ENCODE measurements around the gene DNM2.
"Not testable (repeated sequence)": the region's sequence is repeated elsewhere in the genome, so short reads cannot be mapped to it uniquely, and the experiment has no call there.

The DNM2 gene

GRCh38 chr19:10717356-10718204 is at the start of gene DNM2:
Gene DNM2, plus strand, starts transcription at chr19:10718079. Its CDS starts 164 bp downstream, at chr19:10718243.
- peak; percentile 99 to 100 for DNase-seq

GRCh38 chr19:10669246-10669645 is 48.6 kb upstream of the DNM2 start:
- DNase-seq = no peak

- DNase-seq = no peak
Observed at GRCh38 chr19:10670182-10670581, 47.7 kb upstream of the DNM2 start.

- DNase-seq = no peak
Observed at GRCh38 chr19:10670876-10671804, 46.7 kb upstream of the DNM2 start.

- not testable (repeated sequence) for DNase-seq
Observed at GRCh38 chr19:10671922-10672321, 46.0 kb upstream of the DNM2 start.

GRCh38 chr19:10675214-10675613 is 42.7 kb upstream of the DNM2 start:
- DNase-seq = not testable (repeated sequence)

- no peak for DNase-seq
Observed at GRCh38 chr19:10677751-10678150, 40.1 kb upstream of the DNM2 start.

GRCh38 chr19:10678813-10679212 is 39.1 kb upstream of the DNM2 start:
- DNase-seq = no peak

GRCh38 chr19:10679743-10680142 is 38.1 kb upstream of the DNM2 start:
- DNase-seq = no peak

- no peak for DNase-seq
Observed at GRCh38 chr19:10680545-10681135, 37.2 kb upstream of the DNM2 start.

GRCh38 chr19:10681658-10682057 is 36.2 kb upstream of the DNM2 start:
- DNase-seq = no peak

- no peak for DNase-seq
Observed at GRCh38 chr19:10682397-10683063, 35.3 kb upstream of the DNM2 start.

- no peak for DNase-seq
Observed at GRCh38 chr19:10683064-10683426, 34.8 kb upstream of the DNM2 start.

- DNase-seq = no peak
Observed at GRCh38 chr19:10683582-10683981, 34.3 kb upstream of the DNM2 start.

- DNase-seq = no peak
Observed at GRCh38 chr19:10685210-10685609, 32.7 kb upstream of the DNM2 start.

- no peak for DNase-seq
Observed at GRCh38 chr19:10686193-10686592, 31.7 kb upstream of the DNM2 start.

- DNase-seq = no peak
Observed at GRCh38 chr19:10686661-10687517, 31.0 kb upstream of the DNM2 start.

GRCh38 chr19:10687518-10688288 is 30.2 kb upstream of the DNM2 start:
- DNase-seq = no peak

- DNase-seq = no peak
Observed at GRCh38 chr19:10688545-10689280, 29.2 kb upstream of the DNM2 start.

GRCh38 chr19:10690341-10690781 is 27.5 kb upstream of the DNM2 start:
- no peak for DNase-seq

All from activated T-cell treated with anti-CD3 and anti-CD28 coated beads, Interleukin-2, amount 50 U/mL, for 48 hours (primary cell).